GM18858 (cell line): ENCODE results near the gene TTC16.

Experiments used
- ATAC-seq: cut with Tn5 transposase; IDR thresholded peaks from one replicate; pipeline ENCODE4 v1.9.1; 2021; ENCODE audit not compliant: unreplicated experiment

Gene TTC16

GRCh38 chr9:127698386-127698785 lies 17.5 kb upstream of the TTC16 start:
- no peak for ATAC-seq

DNA sequence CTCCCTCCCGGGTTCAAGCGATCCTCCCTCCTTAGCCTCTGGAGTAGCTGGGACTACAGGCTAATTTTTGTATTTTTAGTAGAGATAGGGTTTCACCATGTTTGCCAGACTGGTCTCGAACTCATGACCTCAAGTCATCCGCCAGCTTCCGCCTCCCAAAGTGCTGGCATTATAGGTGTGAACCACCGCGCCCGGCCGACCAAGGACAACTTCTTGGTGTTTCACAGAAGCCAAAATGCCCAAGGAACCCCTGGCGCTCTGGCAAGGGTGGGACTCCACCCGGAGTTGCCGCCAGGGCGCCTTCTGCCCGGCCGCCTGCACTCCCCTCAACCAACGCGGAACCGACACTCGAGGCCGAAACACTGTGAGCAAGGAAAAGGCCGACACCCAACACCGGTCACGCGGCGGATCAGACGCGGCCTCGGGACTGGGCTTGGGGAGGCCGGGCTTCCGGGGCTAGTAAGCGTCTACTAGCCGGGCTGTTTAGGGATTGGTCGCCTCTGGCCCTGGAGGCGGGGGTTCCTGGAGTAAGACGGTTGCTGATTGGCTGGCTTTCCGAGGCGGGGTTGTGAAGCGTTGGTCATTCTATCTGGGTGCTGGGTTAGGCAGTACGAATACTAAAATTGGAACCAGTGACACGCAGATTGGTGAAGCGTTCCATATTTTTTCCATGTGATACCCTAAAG lies 16.8 kb upstream of the TTC16 start:
- no peak for ATAC-seq

DNA sequence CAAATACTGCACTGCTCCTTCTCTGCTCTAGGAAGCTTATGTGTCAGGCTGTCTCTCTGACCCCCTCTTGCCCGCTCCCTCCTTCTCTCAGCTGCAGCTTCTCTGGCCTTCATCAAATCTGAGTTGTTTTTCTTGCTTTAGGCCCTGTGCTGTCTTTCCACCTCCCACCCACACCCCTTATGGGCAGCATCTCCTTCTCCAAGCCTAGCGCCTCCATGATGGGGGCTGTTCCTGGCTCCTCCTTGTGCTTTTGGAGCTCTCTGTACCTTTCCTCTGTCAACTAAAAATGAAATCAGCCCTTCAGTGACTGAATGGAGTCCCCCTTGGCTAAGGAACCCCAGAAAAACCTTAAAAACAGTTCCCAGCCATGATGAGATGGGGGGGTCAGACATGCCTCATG lies 15.7 kb upstream of the TTC16 start:
- ATAC-seq, result no peak

GRCh38 chr9:127700594-127701255 lies 15.2 kb upstream of the TTC16 start:
- ATAC-seq, result no peak

GRCh38 chr9:127703289-127703946 lies 12.5 kb upstream of the TTC16 start:
- no peak for ATAC-seq

DNA sequence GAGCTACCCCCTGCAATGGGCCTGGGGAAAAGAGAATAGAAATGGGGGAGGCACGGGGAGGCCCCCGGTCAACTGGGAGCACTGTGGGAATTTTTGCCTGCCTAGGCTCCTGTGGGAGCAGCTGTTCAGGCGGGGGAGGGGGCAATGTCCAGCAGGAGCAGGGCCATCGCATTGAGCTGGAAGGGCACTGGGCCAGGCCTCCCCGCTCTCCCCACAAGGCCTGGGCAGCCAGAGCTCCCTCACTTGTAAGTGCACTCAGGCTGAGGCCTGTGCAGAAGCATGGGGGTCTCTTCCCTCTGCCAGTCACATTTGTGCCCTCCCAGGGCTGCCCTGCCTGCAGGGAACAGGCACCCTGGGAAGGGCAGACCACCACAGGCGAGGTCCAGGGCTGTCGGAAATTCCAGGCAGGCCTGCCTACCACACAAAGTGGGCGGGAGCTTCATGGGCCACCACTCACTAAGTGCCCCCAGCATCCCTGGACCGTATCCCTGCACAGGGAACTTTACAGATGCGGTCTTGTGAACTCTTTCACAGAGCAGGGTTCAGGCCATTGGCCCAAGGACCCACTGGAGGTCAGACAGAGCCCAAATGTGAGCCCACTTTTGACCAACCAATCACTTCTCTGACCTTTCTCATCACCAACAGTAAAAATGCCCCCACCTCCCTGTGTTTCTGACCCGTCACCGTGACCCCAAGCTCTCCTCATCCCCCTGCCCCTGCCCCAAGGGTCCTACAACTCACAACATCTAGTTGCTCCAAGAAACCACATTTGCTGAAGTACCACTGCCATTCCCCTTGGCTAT lies 10.1 kb upstream of the TTC16 start:
- no peak for ATAC-seq

DNA sequence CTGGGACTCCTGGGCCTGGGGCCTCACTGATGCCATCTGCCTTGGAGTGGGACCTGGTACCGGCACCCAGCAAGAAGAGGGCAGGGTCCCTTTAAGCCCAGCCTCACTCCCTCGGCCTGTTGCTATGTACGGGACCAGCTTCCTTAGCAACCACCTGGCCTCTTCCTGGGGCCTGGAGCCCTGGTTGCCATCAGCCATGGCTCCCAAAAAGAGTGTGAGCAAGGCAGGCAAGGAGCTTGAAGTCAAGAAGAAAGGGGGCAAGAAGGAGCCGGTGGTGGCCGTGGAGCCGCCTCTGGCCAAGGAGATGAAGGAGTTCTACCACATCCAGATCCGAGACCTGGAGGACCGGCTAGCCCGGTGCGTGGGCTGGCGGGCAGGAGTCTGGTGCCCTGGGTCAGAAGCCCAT lies 9.0 kb upstream of the TTC16 start, which contains the start of gene CFAP157:
CFAP157 (plus strand) TSS at position 153 of the 406 bp plus-strand sequence; CDS start at position 197, 44 bp downstream.
- ATAC-seq, result no peak

GRCh38 chr9:127707766-127708165 lies 8.1 kb upstream of the TTC16 start:
- ATAC-seq, result no peak

DNA sequence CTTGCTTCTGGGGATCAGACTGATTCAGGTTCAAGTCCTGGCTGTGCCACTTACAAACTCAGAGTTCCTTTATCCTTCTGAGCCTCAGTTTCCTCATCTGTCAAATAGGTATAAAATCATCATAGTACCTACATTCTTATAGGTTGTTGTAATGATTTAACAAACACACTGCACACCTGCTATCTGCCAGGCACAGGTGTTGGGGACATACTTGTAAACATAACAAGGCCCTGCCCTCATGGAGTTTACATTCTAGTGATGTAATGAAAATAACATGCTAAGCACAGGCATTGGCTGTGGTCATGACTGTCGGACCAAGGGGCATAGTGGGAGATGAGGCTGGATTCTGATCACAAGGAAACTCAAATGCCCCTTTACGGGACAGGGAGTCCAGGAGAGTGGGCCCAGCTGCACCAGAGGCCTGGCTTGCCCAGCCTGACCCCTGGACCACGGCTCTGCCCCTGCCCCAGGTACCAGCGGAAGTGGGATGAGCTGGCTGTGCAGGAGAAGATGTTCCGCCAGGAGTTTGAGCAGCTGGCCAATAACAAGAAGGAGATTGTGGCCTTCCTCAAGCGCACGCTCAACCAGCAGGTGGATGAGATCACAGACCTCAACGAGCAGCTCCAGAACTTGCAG lies 6.8 kb upstream of the TTC16 start:
- no peak for ATAC-seq

- no peak for ATAC-seq
Measured at GRCh38 chr9:127710204-127710783, 5.6 kb upstream of the TTC16 start.

- no peak for ATAC-seq
Measured at GRCh38 chr9:127711226-127711701, 4.6 kb upstream of the TTC16 start.

DNA sequence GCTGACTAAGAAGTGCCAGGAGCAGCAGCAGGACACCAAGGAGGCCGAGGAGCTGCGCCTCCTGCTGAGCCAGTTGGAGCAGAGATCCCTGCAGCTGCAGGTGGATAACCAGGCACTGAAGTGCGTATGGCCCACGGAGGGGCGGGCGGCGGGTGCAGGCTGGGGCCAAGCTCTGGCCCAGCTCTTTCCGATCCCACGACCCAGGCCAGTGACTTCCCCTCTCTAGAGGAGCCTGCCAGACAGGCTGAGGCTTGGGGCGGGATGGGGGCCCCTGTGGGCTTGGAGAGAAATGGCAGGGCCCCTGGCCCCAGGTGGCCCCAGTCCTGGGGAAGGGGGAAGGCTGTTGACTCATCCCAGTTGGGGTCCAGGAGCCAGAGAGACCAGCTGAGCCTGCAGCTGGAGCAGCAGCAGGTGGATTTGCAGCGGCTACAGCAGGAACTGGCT lies 4.0 kb upstream of the TTC16 start:
- no peak for ATAC-seq

- no peak for ATAC-seq
Measured at GRCh38 chr9:127712371-127712770, 3.5 kb upstream of the TTC16 start.

DNA sequence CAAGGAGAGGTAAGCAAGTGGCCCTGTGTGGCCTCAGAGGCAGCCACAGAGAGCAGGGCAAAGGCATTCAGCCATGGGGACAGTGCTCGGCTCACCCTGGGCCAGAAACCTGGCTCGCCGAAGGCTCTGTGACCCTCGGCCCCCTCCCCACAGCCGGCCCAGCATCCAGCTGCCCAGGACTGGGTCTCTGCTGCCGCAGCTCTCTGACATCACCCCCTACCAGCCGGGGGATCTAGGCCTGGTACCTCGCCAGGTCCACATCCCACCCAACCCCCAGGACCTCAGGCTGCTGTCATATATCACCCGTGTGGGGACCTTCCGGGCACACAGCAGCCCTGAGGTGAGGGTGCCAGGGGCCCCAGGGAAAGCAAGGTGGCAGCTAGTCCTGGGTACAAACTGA lies 3.0 kb upstream of the TTC16 start:
- ATAC-seq, result no peak

DNA sequence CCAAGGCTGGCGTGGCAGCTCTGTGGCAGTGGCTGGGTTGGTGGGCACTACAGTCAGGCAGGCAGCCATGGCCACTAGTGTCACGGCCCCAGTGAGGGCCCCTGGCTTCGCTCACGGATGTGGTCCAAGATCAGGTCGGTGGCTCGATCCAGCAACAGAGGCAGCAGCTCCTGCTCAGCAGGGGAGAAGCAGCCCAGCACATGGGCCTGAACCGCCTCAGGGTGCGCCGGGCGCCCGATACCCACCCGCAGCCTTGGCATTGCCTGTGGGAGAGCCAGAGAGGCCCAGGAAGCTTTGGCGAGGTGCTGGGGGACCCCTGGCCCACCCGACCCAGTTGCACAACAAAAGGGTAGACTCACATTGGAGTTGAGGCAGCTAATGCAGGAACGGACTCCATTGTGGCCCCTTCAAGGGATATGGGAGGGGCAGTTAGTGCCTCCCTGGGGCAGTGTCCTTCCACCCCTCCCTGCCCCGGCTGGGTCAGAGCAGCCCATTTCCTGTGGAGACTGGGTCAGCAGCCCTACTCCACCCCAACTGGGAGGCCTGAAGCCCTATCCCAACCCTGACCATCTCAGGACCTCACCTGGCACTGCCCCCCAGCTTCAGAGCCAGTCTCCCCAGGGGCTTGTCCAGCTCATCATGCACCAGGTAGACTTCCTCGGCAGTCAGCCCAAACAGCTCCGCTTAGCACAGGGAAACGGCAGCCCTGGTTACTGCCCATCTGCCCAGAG lies 1.7 kb upstream of the TTC16 start:
- no peak for ATAC-seq

GRCh38 chr9:127714951-127715469 lies 869 bp upstream of the TTC16 start:
- ATAC-seq, result no peak

DNA sequence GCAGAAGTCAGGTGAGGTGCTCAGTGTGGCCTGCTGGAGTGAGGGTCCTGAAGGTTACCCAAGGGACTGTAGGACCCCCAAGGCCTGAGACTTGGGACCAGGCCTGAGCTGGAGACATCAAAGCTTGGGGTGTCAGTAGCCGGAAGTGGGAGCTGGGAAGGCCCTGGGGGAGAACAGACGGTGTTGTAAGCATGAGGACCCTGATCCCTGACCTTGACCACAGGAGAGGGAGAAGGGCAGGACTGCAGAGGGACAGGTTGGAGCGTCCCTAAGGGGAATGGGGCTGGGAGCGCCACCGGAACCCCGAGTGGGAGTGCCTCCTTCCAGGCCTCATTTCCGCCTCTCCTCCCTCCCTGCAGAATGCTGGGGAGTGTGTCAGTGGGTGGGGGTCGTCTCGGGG lies 533 bp downstream of the TTC16 start:
- ATAC-seq, result no peak

DNA sequence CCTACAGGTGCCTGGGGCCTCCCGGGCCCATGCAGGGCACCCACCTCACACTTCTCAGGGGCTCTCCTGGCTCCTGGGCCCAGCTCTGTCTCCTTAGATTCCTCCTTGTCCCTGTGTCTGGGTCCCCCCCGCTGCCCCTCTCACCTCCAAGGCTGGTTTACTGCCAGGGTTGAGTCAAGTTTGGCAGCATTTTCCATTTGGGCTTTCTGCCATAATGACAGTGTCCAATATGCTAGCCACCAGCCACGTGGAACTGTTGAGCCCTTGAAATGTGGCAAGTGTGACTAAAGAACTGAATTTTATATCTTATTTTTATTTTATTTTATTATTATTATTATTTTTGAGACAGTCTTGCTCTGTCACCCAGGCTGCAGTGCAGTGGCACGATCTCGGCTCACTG lies 1.9 kb downstream of the TTC16 start:
- ATAC-seq, result no peak
